COLO829 (cell line): Measurements from ENCODE around the gene IRF6.
"Not testable (repeated sequence)": the region's sequence is repeated elsewhere in the genome, so short reads cannot be mapped to it uniquely, and the experiment has no call there.

Experiments used
- DNase-seq: peaks from one replicate; pipeline ENCODE4 v3.0.0; 2012; ENCODE audit warnings: low spot score

Gene IRF6

DNA sequence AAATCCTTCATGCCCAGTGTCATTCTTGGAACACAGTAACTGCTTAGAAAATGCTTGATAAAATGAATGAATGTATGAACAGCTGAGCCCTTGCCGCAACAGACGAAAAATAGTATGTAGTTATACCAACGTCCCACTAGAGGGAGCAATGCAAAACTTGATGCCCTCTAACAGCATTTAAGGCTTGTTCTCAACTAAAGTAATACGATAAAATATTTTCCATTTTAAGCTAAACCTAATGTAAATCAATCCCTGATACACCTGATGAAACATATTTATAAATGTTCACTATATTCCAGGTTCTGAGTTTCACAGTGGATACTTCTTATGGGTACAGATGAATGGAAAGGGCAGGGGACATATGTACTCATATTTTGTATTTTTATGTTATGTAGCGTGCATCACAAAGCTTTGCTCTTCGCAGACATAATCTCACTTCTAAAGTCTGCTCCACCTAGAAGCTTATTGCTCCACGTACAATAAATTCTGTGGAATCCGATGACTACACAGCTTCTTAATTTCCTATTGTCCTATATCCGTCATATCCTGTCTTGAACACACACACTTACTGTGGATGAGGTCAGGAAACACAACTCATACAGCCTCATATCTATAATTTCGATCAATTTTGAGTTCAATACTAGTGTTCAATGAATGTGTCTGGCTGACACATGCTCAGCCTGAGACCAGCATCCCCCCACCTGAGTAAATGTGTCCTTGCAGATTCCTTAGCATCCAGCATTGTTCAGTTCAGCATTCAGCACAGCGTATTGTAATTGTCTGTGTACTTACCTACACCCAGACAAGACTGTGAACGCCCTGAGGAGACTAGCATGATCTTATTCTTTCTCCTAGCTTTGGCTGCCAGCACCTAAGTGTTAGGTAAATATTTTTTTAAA lies 17.4 kb upstream of the IRF6 start:
- DNase-seq = peak; percentile 77

DNA sequence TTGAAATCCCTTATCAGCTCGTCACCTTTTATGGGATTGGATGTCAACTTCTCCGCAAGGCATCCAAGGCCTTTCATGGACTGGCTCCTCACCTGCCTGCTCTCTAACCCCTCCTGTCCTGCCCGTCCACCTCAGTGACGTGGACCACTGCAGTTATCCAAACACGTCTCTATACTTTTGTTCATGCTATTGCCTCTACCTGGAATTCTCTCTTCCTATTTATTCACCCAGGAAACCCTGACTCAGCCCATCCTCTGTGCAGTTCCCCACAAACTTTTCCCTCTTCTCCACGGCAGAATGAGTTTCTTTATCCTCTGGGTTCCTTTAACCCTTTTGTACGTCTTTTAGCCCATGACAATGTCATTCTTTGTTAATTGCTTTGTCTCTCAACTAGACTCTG lies 16.8 kb upstream of the IRF6 start:
- DNase-seq = no peak

DNA sequence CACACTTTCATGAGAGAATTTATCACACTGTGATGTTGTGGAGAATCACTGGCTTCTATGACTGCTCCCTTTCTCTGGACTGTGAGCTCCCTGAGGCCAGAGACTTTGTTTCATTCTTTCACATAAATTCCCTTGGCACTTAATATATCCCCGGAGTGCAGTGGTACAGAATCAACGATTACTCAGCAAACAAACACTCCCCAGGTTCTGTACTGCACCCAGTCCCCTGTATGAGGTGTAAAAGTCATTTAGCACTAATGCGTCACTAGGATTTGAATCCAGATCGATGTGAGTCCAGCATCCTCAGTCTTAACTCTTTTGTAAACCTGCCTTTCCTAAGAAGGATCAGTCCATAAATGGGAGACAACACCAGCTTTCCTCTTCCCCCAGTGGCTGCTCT lies 15.0 kb upstream of the IRF6 start:
- DNase-seq = no peak

DNA sequence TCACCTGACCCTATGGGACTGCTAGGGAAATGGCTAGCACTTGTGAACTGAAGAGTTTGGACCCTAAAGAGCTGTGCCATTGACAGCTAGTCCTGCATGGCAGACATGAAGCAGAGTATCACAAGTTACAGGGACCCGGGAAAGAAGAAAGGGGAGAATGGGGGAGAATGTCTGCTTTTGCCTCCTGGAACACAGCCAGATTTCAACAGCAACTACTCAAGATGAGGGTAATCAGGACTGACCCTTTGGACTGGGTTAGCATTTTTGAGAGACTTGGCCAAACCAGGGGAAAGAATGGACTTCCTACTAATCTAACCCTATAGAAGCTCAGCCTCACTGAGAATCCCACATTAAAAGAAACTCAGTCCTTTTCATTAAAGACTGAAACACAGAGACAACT lies 13.1 kb upstream of the IRF6 start:
- no peak for DNase-seq

DNA sequence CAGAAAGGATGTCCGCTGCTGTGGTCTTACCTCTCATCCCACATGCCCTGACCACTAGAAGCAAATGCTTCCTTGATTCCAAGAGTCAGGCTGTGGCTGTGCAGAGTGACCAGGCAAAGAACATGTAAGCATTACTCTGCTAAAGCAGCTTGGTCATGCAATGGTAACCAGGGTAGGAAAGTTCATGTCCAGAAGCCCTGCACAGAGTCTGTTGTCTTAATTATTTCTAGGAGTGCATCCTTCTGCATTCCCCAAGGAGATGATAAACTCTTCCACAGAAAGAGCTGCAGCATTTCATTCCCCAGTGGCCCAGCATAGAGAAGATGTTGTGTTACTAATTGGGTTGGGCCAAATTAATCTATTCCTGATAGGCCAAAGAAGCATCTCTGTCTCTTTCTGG lies 11.7 kb upstream of the IRF6 start:
- DNase-seq = no peak

DNA sequence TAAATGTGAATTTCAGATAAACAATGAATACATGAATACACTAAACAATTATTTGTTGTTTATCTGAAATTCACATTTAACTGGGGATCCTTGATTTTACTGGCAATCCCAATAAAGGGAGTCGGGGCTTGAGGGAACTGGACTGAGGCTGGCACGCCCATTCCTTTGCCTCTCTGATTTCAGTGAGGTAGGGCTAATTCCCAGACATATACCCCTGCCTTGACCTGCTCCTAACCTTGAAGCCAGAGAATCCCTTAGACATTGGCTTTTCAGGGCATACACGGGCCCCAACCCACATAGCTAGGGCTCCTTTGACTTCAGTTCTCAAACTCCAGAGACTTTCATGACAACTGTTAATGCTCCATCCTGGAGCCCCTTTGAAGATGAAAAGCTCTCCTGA lies 11.0 kb upstream of the IRF6 start:
- no peak for DNase-seq

DNA sequence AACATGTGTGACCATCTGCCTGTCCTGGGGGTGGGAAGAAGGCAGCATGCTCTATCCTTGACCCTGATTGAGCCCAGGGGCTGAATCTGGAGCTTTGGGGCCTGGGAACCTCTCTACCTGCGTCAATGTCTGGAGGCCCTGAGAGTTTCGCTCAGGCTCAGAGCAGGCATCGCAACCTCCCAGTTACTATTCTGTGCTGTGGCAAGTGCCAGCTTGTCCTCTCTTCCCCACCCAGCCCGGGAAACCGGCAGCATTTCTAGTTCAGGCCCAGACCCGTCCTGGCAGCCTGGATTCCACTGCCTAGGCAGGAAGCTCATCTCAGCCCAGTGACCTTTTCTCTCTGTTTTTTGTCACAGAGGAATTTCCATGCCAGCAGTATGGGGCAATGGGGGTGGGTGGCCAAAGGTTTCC lies 10.0 kb upstream of the IRF6 start:
- DNase-seq = no peak

DNA sequence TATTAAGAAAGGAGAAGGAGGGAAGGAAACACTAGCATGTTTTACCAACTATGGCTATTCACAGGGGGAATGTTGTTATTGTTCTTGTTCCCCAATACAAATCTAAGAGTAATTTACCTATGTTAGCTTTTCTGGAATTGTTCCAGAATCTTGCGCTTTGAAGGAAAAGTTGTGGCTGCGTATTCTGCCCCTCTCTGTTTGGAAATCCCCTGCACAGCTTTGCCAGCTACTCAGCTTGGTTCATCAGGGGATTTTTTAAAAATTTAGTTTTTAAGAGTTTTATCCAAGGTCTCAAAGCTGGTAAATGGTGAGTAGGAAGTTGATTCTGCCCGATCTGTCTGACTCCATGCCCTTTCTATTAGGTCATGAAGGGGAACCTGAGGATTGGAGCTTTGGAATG lies 9.5 kb upstream of the IRF6 start:
- no peak for DNase-seq

DNA sequence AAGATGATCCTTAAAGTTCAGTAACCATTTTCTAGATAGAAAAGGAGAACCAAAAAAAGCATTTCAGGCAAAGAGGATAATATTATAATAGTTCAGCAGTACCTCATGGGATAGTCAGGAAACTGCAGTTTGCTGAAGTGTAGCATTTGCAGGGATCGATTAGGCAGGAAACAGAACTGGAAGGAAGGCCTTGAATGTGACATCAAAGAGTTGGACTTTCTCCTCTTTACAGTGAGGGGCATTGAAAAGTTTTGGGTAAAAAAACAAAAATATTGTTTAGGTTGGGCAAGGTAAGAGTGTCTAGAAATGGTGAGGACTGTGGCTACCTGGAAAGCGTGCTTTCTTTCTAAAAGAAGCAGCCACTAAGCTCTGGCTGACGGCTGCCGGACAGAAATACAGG lies 8.0 kb upstream of the IRF6 start:
- DNase-seq = no peak

DNA sequence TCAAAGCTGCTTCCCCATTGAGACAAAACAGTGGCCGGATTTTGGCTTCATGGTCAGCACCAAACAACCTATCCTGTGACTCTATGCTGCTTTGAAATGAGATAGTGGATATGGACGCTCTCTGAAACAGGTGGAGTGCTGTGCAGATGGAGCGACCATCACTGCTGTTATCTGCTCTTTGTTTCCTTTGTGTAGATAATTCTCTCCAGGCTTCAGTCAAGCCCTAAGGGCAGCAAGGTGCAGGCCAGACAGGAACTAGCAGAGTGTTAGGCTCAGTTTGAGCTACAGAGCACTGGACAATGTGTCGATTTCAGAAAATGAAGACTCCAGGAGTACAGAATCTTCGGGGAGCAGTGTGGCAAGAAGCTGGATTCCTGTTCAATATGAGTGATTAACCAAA lies 4.8 kb upstream of the IRF6 start:
- DNase-seq = no peak

DNA sequence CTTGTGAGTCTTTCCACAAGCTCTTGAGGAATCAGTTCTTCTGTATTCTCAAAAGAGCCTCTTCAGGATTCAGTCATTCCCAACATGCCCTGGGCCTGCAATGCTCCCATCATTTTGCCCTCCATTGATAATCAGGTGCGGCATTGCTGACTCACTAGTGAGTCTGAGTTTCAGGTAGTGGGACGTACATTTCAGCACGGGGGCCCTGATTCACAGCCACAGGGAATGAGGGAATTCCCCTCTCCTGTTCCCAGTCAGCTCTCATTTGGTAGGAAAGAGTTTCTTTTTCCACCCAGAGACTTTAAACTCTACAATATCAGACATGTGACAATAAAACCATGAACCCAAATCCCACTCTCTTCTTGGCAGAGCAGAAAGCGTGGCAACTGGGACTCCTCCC lies 3.7 kb upstream of the IRF6 start:
- no peak for DNase-seq

DNA sequence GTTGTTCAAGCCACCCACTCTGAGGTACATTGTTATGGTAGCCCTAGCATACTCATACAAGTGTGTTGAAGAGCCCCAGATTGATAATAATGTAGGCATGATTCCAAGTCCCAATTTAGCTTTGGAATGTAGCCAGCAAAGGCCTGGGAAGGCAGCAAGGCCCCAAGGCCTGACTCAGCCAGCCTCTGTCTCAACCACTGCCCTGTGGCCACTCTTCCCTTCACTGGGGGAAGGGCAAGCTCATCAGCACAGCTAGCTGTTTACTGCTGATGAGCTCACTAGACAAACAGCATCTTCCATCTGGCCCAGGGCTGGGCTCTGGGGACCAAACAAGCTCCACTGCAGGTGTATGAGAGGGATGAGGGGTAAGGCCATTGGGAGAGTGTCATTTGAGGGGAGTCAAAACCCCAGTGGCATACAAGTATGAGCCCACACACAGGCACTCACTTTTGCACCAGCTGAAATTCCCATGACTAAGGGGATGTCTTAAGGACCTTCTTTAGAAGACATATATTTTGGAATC lies 2.2 kb upstream of the IRF6 start:
- peak; percentile 84 for DNase-seq

DNA sequence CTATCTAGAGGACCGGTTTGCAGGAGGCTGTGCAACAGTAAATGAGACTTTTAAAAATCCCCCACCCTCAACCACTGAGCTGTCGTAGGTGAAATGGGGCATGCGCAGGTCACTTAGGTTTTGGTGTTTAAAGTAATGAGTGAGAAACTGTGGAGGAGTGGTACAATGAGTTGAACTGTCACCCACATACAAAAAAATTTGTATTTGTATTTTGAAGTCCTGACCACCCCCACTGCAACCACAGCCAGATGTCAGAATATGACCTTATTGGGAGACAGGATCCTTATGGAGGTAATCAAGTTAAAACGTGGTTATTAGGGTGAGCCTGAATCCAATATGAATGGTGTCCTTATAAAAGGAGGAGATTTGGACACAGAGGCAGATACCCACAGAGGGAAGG lies 1.6 kb upstream of the IRF6 start:
- no peak for DNase-seq

DNA sequence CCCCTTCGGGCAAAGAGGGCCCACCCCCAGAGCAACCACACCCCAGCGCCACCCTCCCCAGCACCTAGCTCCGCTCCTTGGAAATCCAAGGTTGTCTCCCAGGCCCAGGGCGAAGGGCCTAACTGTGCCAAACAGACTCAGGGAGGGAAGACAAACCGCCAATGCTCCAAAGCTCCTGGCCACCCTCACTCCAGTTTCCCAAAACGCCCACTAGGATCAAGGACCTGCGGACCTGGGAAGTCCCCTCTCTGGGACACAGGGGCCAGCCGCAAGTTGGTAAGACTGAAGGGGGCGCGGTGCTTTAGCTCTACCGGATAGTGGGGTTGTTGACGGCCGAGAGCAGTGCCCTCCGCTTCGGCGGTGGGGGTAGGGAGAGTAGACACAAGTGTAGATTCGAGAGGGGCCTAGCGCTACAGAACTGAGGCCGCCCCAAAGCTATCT lies 581 bp downstream of the IRF6 start:
- DNase-seq = no peak

DNA sequence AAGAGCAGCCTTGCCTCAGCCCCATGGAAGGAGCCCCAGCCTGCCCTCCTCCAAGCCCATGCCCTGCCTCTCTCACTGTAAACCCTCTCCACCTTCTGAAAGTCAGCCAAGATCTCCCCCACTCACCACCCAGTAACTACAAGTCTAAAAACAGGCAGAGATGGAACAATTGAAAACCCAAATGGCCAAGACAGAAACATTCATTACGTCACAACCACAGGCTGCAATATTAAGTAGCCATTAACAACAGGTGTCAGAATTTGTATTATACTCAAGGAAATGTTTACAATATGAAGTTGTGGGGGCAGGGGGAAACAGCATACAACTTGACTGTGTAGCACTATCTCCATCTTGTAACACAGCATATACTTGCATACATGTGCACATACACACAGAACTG lies 2.4 kb downstream of the IRF6 start:
- no peak for DNase-seq

DNA sequence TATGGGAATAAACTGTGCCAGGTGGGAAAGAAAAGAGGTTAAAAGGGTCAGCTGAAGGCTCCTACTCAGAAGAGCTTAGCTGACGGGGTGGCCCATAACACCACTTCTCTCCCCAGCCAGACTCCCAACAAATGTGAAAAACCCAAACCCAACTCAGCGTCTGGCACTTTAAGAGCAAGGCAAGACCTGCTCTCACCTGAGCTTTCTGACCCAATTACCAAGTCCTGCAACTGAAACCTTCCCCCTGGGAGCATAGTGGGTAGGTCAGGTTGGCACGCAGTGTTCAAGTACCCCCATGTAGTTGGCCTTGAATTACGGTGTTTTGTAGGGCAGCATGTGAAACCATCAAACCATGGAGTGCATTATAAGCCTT lies 3.2 kb downstream of the IRF6 start:
- DNase-seq = no peak

DNA sequence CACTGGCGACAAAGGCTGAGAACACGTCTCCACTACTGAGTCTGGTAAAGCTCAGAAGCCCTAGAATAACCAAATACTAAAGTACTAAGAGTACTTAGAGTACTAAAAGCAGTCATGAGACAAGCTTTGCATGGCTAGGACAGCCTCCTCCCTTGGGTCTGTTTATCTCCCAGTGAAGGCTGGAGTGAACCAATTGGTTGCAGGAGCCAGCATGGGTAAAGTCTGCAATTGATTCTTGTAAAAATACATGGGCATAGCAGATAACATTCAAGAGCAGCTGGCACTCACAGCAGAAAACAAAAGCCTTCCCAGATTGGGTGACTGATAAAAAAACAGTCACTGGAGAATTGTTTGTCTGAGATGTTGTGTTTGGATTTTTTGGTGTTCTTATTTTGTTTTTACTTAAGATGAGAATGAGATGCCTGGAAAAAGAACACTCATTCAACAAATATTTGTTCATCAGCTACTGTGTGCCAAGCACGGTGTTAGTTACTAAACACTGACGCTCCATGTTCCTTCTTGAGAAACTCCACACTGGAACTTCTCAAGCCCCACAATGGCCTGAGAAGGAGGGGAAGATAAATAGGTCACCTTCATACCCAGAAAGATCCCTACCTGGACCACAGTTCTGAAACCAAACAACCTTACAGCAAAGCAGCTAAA lies 3.7 kb downstream of the IRF6 start:
- DNase-seq = no peak

DNA sequence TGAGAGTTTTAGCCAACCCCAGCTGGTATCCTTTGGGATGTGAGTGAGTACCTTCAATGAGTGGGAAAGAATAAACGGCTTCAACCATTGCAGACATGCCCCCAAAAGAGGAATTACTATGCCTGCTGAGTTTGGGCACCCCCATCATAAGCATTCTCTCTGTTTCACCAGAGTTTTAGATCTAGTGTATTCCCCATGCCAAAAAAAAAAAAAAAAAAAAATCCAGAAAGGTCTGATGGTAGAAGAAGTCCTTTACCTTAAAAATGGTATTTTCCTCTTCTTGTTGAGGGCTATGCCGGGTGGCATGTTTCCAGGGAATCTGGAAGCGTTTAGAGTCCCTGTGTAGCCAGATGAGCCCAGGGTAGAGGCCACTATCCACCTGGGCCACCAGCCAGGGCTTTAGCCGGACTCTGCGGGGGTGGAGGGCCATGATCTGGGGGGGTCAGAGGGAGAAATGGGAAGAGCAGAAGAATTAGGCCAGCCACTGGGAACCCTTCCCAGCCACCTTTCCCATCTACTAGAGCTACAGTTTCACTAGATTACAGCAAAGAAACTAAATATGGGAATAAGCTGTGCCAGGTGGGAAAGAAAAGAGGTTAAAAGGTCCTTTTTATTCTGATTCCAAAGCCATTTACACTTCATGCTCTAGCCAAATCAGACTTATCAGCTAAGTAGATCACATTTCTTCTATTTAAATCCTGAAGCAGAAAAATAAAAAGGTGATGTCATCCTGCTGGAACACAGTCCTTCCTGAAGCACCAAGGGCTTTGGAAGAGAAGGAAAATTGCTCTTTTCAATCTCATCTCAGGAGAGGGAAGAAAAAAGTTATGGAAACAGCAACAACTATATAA lies 4.7 kb downstream of the IRF6 start:
- no peak for DNase-seq

DNA sequence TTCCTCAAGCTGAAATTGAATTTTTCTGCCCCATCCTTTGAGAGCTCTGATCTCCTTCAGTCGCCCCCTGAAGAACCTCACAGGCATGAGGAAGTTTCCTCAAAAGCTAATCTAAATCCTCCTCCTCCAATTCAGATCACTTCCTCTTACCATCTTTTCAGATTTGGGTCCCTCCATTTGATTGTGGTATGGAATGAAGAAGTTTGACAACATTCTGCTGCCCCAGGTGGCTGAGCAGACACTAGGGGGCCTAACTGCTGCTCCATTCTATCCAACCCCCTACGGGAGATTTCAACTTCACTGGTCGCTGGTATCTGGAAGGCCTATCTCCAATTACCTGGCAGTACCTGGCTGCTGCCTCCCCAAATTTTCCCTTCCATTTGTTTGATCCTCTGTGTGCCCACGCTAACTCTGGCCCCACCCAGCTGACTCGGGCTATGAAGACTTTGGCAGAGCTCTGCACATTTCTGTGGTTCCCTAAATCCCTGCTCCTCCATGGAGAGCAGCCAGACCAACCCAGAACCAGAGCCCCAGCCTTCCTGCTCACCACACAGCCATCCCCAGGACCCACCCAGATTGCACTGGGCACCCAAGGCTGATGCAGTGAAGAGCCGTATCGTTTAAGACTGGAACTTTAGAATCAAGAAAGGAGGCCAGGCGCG lies 7.8 kb downstream of the IRF6 start:
- no peak for DNase-seq

DNA sequence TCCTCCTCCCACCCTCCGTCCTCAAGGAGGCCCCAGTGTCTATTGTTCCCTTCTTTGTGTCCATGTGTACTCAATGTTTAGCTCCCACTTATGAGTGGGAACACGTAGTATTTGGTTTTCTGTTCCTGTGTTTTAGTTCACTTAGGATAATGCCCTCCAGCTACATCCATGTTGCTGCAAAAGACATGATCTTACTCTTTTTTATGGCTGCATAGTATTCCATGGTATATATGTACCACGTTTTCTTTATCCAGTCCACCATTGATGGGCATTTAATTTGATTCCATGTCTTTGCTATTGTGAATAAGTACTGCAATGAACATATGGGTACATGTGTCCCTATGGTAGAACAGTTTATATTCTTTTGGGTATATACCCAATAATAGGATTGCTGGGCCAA lies 12.2 kb downstream of the IRF6 start:
- DNase-seq = not testable (repeated sequence)

DNA sequence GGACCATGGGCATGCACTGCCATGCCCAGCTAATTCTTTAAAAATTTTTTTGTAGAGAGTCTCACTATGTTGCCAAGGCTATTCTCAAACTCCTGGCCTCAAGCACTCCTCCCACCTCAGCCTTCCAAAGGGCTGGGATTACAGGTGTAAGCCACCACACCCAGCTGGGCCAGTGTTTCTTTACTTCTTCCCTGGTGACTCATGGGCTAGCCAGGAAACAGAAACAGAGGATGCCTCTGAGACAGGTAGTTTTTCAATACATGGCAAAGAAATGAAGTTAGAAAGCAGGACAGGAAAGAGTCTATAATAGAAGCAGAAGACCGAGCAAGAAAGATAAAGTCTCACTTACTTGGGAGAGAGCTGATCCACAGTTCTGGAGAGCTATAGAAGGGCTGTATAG lies 14.0 kb downstream of the IRF6 start:
- DNase-seq = no peak
